GM18951 (cell line): ENCODE measurements around the gene EID3.
"Not testable (repeated sequence)": the region's sequence is repeated elsewhere in the genome, so short reads cannot be mapped to it uniquely, and the experiment has no call there.

Experiments used
- POLR2A ChIP-seq: IDR thresholded peaks from 4 replicates; pipeline ENCODE4 v1.6.1; 2011; ENCODE audit warnings: mild to moderate bottlenecking; ENCODE audit not compliant: insufficient read length, insufficient read depth; ENCODE audit errors: extremely low read depth
- in situ Hi-C: fragments of 300-500 bp; cut with MboI; formaldehyde crosslinking; loops from one replicate; pipeline ENCODE4 v1.12.0; 2022; ENCODE audit warnings: low sequenced_read_pairs, mixed read lengths, inconsistent platforms; ENCODE audit not compliant: unreplicated experiment

The EID3 gene

GRCh38 chr12:104328790-104329189, 25.3 kb downstream of the EID3 start:
- TF ChIP-seq POLR2A = no peak
- in situ Hi-C loops = no loop called here

- in situ Hi-C loops = no loop called here
- no peak for TF ChIP-seq POLR2A
These were observed 26.4 kb downstream of the EID3 start for GRCh38 chr12:104329707-104330532.

- TF ChIP-seq POLR2A = no peak
- in situ Hi-C loops = no loop called here
These were observed 27.8 kb downstream of the EID3 start for GRCh38 chr12:104331376-104331775.

DNA sequence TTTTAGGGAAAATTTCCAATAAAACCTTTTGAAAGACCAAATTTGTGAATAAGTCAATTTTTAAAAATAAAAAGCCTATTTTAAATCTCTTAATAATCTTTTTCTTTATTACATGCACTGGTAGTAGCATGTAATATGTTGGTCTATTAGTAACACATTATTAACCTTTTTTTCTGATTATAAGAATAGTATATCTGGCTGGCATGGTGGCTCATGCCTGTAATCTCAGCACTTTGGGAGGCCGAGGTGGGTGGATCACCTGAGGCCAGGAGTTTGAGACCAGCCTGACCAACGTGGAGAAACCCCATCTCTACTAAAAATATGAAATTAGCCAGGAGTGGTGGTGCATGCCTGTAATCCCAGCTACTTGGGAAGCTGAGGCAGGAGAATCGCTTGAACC, 28.7 kb downstream of the EID3 start:
- in situ Hi-C loops = not testable (repeated sequence)

DNA sequence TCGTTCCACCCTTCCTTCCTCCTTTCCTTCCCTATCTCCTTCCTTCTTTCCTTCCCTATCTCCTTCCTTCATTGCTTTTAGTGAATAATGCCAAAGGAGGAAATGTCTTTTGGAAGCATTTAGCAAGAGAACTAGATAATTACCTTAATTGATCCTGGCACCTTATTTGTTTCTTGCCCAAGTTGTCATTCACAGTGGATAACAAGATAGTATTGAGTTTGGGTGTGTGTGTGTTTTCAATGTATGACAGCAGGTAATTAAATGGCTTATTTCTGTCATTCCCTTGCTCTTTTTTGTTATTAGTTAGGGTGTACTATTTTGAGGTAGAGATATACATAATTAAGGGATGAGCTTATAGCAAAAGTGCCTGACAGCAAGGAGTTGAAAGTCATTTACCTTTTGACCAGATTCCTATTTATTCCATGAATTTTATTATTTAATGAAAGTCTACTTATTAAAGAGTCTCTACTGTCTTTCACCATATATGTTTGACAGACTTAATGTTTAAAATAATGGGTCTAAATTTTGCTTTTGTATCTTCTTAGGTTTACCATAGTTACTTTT, 30.2 kb downstream of the EID3 start:
- TF ChIP-seq POLR2A = no peak
- in situ Hi-C loops = no loop called here

DNA sequence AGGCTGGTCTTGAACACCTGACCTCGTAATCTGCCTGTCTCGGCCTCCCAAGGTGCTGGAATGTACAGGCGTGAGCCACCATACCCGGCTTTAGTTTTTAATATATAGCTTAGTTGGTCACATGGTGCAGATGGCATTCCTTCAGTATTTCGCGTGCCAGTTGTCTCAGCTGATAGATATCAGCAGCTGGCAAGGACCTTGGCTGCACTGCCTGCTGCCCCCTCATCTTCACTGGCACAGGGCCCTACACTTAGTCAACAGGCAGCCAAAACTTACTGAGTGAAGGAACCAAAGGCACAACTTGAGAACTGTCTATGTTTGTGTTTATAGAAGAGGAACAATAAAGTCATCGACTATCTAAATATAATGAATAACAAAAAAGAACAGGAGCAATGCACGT, 31.0 kb downstream of the EID3 start:
- in situ Hi-C loops = no loop called here
- no peak for TF ChIP-seq POLR2A

DNA sequence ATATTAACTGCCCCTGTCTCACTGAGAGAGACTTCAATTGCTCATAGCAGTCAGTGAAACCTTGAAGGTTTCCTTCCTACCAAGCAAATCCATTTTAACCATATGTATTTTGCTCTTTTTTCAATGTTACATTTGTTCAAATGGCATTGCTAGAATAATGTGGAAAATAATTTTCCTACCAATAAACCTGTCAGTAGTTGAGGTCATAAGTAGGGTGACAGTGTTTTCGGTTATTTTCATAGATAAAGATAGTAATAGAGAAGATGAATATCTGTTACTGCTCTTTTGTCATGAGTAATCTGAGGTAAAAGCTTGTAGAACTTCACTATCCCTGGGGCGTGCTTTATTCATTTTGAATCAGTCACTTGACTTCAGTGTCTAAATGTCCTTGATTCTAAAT, 32.6 kb downstream of the EID3 start:
- in situ Hi-C loops = no loop called here
- no peak for TF ChIP-seq POLR2A

DNA sequence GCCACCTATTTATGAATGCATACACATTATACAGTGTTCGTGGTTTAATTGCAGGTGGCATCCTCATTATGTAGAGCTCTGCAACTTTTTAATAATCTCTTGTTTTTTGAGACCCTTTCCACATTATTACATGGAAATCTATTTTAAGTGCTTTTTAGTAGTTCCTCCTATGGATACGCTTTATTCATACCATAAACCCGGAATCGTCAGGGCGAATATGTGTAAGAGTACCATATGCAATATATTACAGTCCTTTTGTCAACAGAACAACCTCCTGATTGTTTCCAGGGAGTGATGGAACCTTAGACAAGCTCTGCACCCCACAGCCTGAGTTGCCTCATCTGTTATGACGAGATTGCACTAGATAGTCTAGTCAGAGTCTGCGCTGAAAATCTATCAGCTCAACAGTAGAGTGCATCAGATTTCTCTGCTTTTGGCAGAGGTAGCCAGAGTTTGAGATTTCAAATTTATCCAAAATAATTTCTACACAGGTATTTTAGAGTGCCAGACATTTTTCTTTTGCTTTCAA, 33.6 kb downstream of the EID3 start:
- in situ Hi-C loops = no loop called here
- TF ChIP-seq POLR2A = no peak

DNA sequence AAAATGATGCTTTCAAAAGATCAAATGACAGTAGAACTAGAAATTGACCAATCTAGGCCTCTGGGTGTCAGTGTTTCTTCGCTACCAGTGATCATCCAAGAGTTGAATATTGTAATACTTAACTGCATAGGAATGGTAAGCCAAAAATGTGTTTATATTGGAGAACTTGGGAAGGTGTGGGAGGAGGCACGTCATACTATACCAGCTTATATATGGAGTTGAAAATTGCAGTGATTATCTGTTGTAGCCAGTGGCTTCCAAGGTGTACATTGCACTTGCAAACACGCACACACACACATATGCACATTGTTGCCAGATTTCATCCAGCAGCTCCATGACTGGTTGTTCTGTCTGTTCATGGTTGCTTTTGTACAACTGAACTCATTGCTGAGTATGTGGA, 36.1 kb downstream of the EID3 start:
- TF ChIP-seq POLR2A = no peak
- in situ Hi-C loops = no loop called here

- TF ChIP-seq POLR2A = no peak
These were observed 36.6 kb downstream of the EID3 start for GRCh38 chr12:104340177-104340576.

GRCh38 chr12:104340925-104341611, 37.5 kb downstream of the EID3 start:
- no peak for TF ChIP-seq POLR2A
- in situ Hi-C loops = no loop called here

More at GRCh38 chr12:104340177-104340576, 36.6 kb downstream of the EID3 start:
- in situ Hi-C loops = no loop called here

GRCh38 chr12:104342147-104342546, 38.6 kb downstream of the EID3 start:
- in situ Hi-C loops = no loop called here
- no peak for TF ChIP-seq POLR2A

DNA sequence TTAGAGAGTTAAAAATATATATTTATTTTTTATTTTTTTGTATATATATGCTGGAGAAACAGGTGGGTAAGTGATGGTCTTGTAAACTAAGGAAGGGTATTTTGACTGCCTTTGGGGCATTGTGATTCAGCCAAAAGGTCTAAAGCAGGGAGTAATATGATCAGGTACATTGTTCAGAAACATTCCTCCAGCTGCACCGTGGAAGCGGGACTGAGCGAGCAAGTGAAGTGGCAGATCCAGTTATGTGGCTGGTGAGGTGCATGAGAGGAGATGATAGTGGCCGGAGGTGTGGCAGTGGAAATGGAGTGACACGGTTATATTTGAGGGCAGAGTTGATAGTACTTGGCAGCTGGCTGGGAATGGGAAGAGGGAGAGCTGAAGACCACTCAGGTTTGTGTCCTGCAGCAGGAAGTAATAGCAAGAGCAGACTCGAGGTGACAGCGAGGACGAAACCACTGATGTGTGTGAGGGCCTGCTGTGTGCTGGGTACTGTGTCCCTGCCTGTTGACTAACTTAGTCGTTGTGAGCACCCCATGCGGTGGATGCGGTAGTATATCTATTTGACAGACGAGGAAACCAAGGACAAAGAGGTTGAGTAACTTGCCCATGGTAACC, 39.2 kb downstream of the EID3 start:
- TF ChIP-seq POLR2A = no peak
- in situ Hi-C loops = no loop called here
